DOHH2 (cell line): ENCODE data around the gene C9orf43.

Experiments used
- H3F3A ChIP-seq: fragments of 200-600 bp; sonication (generic), shearing (Covaris generic); 2 replicates; pipeline ENCODE4 v1.6.0; 2016; ENCODE audit warnings: antibody characterized with exemption, mild to moderate bottlenecking; ENCODE audit not compliant: control insufficient read depth, insufficient read depth
- H3K27ac ChIP-seq: fragments of 200-600 bp; sonication (generic); 2 replicates; pipeline ENCODE4 v1.5.1; 2014; ENCODE audit warnings: low read depth, mild to moderate bottlenecking, low read length, moderate library complexity
- H3K27me3 ChIP-seq: fragments of 200-600 bp; sonication (generic); 2 replicates; pipeline ENCODE4 v1.6.1; 2014; ENCODE audit warnings: mild to moderate bottlenecking, low read length, mixed read lengths; ENCODE audit not compliant: control insufficient read depth
- H3K36me3 ChIP-seq: fragments of 200-600 bp; sonication (generic); 2 replicates; pipeline ENCODE4 v1.6.1; 2014; ENCODE audit warnings: mild to moderate bottlenecking, low read length, moderate library complexity, mixed read lengths; ENCODE audit not compliant: control insufficient read depth
- H3K4me1 ChIP-seq: fragments of 200-600 bp; sonication (generic); 2 replicates; pipeline ENCODE4 v1.6.1; 2014; ENCODE audit warnings: mild to moderate bottlenecking, low read length, mixed read lengths; ENCODE audit not compliant: control insufficient read depth
- H3K4me2 ChIP-seq: fragments of 200-600 bp; sonication (generic); 2 replicates; pipeline ENCODE4 v1.6.0; 2014; ENCODE audit warnings: mild to moderate bottlenecking, low read length, moderate library complexity
- H3K4me3 ChIP-seq: fragments of 200-600 bp; sonication (generic); 2 replicates; pipeline ENCODE4 v1.5.1; 2014; ENCODE audit warnings: mild to moderate bottlenecking, low read length, mixed read lengths
- H3K79me2 ChIP-seq: fragments of 200-600 bp; sonication (generic); 2 replicates; pipeline ENCODE4 v1.6.1; 2014; ENCODE audit warnings: mild to moderate bottlenecking, low read length, mixed read lengths; ENCODE audit not compliant: control insufficient read depth
- H3K9me2 ChIP-seq: fragments of 200-600 bp; sonication (generic); replicated peaks from 2 replicates; pipeline ENCODE4 v1.6.1; 2014; ENCODE audit warnings: mild to moderate bottlenecking, low read length, mixed read lengths; ENCODE audit not compliant: control insufficient read depth
- H3K9me3 ChIP-seq: fragments of 200-600 bp; sonication (generic); 2 replicates; pipeline ENCODE4 v1.6.1; 2014; ENCODE audit warnings: antibody characterized with exemption, low read length, mixed read lengths; ENCODE audit not compliant: control insufficient read depth, insufficient read depth
- H4K20me1 ChIP-seq: fragments of 200-600 bp; sonication (generic); 2 replicates; pipeline ENCODE4 v1.6.0; 2014; ENCODE audit warnings: low read depth, mild to moderate bottlenecking, antibody characterized with exemption, low read length, moderate library complexity; ENCODE audit not compliant: control insufficient read depth, insufficient read depth
- CTCF ChIP-seq: fragments of 200-600 bp; sonication (generic); IDR thresholded peaks from one replicate; pipeline ENCODE4 v1.5.1; 2014; ENCODE audit warnings: antibody characterized with exemption, mild to moderate bottlenecking, low read depth, low read length; ENCODE audit not compliant: poor library complexity, severe bottlenecking
- EZH2phosphoT487 ChIP-seq: fragments of 200-600 bp; sonication (generic); IDR thresholded peaks from 2 replicates; pipeline ENCODE4 v1.6.1; 2017; ENCODE audit warnings: borderline replicate concordance, mild to moderate bottlenecking, antibody characterized with exemption, low read length, moderate library complexity, mixed read lengths

The C9orf43 gene

GRCh38 chr9:113416149-113416721 lies 5.7 kb downstream of the C9orf43 start:
- Histone ChIP-seq H3K36me3 (no peaks in the 10 kb centered on the region), H3K79me2 (no peaks in the 10 kb centered on the region), H3K27me3 (no peaks in the 10 kb centered on the region), H3F3A (peaks cover 12% of the 10 kb centered on the region), H3K4me2 (peak overlapping the region; percentile 58), H3K4me1 (peaks cover 32% of the 10 kb centered on the region), H4K20me1 (no peaks in the 10 kb centered on the region), H3K9me2 (no peaks in the 10 kb centered on the region), H3K9me3 (no peaks in the 10 kb centered on the region), H3K4me3 (peak overlapping the region; percentile 39), H3K27ac (peak overlapping the region; percentile 56)
- TF ChIP-seq EZH2phosphoT487 (no peak), CTCF (no peak)

GRCh38 chr9:113417370-113417769 lies 6.8 kb downstream of the C9orf43 start:
- Histone ChIP-seq H3K4me3 (no peak overlapping the region), H3K4me2 (no peak overlapping the region), H4K20me1 (no peaks in the 10 kb centered on the region), H3K27me3 (no peaks in the 10 kb centered on the region), H3F3A (peaks cover 7% of the 10 kb centered on the region), H3K9me2 (no peaks in the 10 kb centered on the region), H3K79me2 (no peaks in the 10 kb centered on the region), H3K36me3 (no peaks in the 10 kb centered on the region), H3K9me3 (no peaks in the 10 kb centered on the region), H3K27ac (no peak overlapping the region), H3K4me1 (peaks cover 24% of the 10 kb centered on the region)
- TF ChIP-seq CTCF (no peak), EZH2phosphoT487 (no peak)

- no peak overlapping the region for H3K27ac ChIP-seq
- H3K4me1 ChIP-seq: peaks cover 11% of the 10 kb centered on the region
- H3K9me2 ChIP-seq: no peaks in the 10 kb centered on the region
- H4K20me1 ChIP-seq: no peaks in the 10 kb centered on the region
- H3K79me2 ChIP-seq: no peaks in the 10 kb centered on the region
- H3K27me3 ChIP-seq: no peaks in the 10 kb centered on the region
- H3F3A ChIP-seq: peaks cover 2% of the 10 kb centered on the region; the same call in 1 of the 2 replicates
- H3K9me3 ChIP-seq: no peaks in the 10 kb centered on the region
- no peak overlapping the region for H3K4me2 ChIP-seq
- no peak for TF ChIP-seq CTCF
- no peak for TF ChIP-seq EZH2phosphoT487
- no peak overlapping the region for H3K4me3 ChIP-seq
- H3K36me3 ChIP-seq: no peaks in the 10 kb centered on the region
Observed at GRCh38 chr9:113421726-113422125, 11.2 kb downstream of the C9orf43 start.

- no peaks in the 10 kb centered on the region for H3K4me1 ChIP-seq
- H3K4me3 ChIP-seq: no peak overlapping the region
- H4K20me1 ChIP-seq: no peaks in the 10 kb centered on the region
- no peaks in the 10 kb centered on the region for H3K27me3 ChIP-seq
- no peaks in the 10 kb centered on the region for H3K9me3 ChIP-seq
- no peak overlapping the region for H3K4me2 ChIP-seq
- H3K27ac ChIP-seq: no peak overlapping the region
- no peaks in the 10 kb centered on the region for H3F3A ChIP-seq
- no peak for TF ChIP-seq CTCF
- TF ChIP-seq EZH2phosphoT487: no peak
- no peaks in the 10 kb centered on the region for H3K79me2 ChIP-seq
- no peaks in the 10 kb centered on the region for H3K9me2 ChIP-seq
- no peaks in the 10 kb centered on the region for H3K36me3 ChIP-seq
Observed at GRCh38 chr9:113425072-113425471, 14.5 kb downstream of the C9orf43 start.
